Stromal cell of bone marrow (primary cell): Measurements from ENCODE around the gene TMEM222.
"Not testable (repeated sequence)": the region's sequence is repeated elsewhere in the genome, so short reads cannot be mapped to it uniquely, and the experiment has no call there.

Experiments used
- DNase-seq: peaks from one replicate; pipeline ENCODE4 v3.0.0-alpha.2; 2012; ENCODE audit warnings: low read depth

The TMEM222 gene, protein sequence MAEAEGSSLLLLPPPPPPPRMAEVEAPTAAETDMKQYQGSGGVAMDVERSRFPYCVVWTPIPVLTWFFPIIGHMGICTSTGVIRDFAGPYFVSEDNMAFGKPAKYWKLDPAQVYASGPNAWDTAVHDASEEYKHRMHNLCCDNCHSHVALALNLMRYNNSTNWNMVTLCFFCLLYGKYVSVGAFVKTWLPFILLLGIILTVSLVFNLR

DNA sequence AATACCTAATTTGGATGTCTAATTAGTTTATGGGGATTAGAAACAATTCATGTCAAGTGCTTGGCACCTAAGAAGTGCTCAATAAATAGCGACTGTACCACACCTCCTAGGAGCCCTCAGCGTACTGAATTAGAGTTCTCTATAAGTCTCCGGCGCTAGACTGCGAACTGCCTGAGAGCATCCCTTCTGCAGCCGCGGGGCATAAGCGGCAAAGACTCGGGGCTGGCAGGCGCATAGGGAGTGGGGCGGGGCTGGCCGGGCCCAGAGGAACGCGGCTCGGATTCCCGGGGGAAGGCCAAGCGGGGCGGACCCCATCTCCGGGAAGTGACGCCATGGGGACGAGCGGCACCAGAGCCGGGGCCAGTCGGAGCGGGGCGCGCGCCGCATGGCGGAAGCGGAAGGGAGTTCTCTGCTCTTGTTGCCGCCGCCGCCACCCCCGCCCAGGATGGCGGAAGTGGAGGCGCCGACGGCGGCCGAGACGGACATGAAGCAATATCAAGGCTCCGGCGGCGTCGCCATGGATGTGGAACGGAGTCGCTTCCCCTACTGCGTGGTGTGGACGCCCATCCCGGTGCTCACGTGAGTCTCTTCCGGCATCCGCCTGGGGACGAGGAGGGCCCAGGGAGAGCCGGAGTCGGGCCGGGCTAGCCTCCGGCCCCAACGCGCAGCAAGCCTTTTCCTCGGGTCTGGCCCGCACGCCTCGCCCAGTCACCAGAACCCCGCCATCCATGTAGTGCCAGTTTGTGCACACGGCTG is at the start of gene TMEM222:
TSS of gene TMEM222 (plus strand) at position 351 of the 756 bp plus-strand sequence. CDS start at position 386, 35 bp downstream.
- DNase-seq, result peak; percentile 94

DNA sequence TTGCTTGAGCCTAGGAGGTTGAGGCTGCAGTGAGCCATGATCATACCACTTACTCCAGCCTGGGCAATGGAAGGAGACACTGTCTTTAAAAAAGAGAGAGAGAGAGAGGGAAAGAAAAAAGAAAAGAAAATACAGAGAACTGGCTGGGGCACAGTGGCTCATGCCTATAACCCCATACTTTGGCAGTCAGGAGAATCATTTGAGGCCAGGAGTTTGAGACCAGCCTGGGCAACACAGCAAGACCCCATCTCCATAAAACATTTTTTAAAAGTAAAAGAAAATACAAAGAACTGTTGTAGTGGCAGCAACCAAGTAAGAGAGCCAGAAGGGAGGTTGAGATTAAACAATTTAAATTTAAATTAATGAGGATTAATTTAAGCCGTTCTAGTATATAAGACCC is 47.8 kb upstream of the TMEM222 start:
- DNase-seq, result no peak

GRCh38 chr1:27275696-27276095 is 46.3 kb upstream of the TMEM222 start:
- DNase-seq, result no peak

GRCh38 chr1:27284425-27285273 is 37.3 kb upstream of the TMEM222 start:
- peak; percentile 40 for DNase-seq

- no peak for DNase-seq
Observed at GRCh38 chr1:27285274-27285660, 36.7 kb upstream of the TMEM222 start.

GRCh38 chr1:27285821-27286220 is 36.1 kb upstream of the TMEM222 start:
- DNase-seq, result not testable (repeated sequence)

GRCh38 chr1:27289125-27289524 is 32.8 kb upstream of the TMEM222 start:
- DNase-seq, result not testable (repeated sequence)

- DNase-seq, result no peak
Observed at GRCh38 chr1:27290581-27290980, 31.4 kb upstream of the TMEM222 start.

DNA sequence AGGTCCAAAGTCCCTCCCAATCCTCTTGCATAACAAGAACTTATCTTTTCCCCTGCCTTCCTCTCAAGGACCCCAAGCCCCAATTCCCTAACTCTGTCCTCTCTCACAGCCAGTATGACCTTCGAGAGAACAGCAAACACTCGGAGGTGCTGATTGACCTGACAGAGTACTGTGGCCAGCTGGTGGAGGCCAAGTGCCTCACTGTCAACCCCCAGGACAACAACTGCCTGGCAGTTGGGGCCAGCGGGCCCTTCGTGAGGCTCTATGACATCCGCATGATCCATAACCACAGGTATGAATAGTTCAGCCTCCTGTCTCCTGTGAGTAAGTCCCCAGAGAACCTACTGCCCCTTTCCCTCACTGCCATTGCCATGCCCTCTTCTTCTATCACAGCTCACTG is 29.9 kb upstream of the TMEM222 start:
- no peak for DNase-seq

DNA sequence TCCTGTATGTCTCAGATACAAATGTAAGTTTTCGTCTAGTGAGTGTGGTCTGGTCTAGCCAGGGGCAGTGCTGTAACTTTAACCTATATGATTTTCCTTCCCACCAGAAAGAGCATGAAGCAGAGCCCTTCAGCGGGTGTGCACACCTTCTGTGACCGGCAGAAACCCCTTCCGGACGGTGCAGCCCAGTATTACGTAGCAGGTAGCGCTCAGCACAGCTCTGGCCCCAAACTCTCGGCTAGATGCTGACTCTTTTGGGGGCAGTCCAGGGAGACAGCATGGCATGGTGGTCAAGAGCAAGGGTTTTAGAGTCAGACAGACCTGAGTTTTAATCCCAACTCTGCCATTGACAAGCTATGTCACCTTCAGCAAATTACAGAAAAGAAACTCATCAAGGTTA is 28.0 kb upstream of the TMEM222 start:
- DNase-seq, result no peak

DNA sequence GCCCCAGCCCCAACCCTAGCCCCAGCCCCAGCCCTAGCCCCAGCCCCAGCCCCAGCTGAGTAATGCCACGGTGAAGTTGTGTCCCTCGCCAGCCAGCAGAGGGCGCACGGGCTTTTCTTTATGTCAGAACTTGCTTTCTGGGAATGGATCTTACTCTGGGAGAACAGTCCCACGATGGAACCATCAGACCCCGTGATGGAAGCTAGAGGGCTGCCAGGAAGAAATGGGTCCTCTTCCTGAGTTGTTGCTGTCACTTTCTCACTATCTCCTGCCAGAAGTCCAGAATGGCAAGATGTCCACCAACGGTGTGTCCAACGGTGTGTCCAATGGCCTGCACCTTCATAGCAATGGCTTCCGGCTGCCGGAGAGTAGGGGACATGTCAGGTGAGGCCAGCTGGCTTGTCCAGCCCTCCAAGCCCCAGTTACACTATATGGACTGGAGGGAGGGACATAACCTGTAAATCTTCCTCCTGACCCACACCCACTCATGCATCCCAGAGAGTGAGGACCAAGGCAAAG is 25.1 kb upstream of the TMEM222 start:
- peak; percentile 38 for DNase-seq

DNA sequence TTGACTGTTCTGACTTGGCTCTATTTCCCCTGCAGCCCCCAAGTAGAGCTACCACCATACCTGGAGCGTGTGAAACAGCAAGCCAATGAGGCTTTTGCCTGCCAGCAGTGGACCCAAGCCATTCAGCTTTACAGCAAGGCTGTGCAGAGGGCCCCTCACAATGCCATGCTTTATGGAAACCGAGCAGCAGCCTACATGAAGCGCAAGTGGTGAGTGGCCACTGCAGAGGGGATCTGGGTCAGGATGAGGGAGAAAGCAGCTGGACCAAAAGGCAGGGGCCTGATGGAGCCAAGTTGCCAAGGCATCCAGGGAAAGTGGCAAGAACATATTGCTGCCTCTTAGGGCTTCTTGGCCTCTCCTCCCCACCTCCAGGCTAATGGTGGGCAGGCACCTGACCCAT is 24.1 kb upstream of the TMEM222 start:
- DNase-seq, result no peak

DNA sequence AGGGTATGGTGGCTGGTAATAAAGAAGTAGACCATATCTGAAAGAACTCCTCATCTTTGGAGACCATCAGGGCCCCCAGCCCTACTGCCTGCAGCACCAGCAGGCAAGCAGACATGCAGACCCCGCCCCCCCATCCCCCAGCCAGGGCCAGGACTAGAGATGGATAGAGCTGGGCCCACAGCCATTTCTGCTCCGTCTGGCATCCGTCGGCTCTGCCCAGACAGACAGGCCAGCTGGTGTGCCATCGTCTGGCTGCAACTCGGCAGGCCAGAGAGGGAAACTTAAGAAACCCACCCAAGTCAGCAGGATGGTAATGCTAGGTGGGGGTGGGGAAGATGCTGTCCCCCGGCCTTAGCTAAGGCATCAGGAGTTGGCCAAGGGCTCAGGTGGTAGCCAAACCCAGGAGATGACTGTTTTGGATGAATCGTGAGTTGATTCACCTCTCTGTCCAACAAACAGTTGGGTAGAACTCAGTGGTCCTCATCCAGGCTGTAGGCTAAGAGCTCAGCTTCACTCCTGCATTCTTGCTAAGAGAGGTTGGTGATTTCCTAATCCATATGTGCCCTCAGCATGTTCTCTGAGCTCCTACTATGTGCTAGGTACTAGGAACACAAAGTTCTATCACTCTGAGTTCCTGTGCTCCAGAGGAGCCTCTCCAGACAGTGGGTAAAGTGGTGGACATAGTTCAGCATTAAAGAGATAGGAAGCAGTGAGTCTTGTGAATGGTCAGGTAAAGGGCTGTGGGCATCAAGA is 23.2 kb upstream of the TMEM222 start:
- DNase-seq, result no peak

GRCh38 chr1:27299385-27300271 is 22.3 kb upstream of the TMEM222 start:
- peak; percentile 84 for DNase-seq

DNA sequence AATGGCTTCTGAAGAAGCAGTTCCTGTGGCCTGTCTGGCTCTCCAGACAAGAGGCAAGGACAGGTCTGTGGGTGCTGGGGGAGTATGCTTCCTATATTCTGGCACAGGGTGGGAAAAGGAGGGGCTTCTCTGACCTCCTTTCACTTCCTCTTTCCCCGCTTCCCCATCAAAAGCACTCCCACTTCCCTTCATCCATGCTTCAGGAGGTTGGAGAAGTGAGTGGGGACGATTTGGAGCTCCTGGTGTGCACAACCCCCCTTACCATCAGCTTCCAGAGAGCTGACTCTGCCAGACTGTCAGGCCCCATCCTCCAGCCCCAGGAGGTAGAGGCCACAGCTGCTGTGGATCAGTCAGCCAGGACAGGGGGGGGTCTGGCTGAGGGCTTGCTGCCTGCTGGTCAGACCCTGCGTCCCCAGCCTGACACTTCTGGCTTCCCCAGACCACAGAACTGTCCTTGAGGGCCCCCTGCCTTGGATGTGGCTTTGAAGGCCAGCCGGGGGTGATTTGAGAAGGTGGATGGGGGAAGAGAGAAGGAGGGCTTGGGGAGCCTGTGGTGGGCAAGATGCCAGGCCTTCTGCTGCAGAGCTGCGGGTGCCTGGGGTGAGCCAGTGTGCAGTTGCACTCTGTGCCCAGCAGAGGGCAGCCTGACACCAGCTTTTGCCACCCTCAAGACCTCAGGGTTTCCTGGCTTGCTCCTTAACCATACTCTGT is 21.5 kb upstream of the TMEM222 start:
- DNase-seq, result peak; percentile 74

- DNase-seq, result no peak
Observed at GRCh38 chr1:27301052-27301422, 20.9 kb upstream of the TMEM222 start.

- no peak for DNase-seq
Observed at GRCh38 chr1:27301582-27302199, 20.3 kb upstream of the TMEM222 start.

DNA sequence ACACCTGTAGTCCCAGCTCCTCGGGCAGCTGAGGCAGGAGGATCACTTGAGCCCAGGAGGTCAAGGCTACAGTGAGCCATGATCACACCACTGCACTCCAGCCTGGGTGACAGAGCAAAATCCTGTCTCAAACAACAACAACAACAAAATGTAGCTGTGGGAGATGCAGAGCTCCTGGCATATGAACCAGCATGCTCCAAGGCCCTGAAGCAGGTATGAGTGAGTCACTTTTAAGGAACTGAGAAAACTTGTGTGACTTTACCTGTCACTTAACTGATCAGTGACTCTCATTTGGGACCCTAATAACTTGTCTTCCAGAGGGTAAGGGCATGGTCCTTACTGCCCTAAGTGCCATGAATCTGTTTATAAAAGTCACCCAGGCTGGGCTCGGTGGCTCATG is 19.4 kb upstream of the TMEM222 start:
- DNase-seq, result no peak

DNA sequence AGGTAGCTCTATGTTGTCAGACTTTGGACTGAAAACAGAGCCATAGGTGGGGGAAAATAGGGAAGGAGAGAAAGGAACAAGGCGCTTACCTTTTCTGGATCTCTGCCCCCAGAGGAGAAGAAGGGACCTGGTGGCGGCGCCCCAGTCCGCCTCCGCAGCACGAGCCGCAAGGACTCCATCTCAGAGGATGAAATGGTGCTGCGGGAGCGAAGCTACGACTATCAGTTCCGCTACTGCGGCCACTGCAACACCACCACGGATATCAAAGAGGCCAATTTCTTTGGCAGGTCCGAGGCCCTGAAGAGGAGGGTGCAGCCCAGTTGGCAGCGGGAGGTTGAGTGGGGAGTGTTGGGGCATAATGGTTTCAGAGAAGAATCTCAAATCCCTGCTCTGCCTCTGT is 18.5 kb upstream of the TMEM222 start:
- DNase-seq, result no peak

GRCh38 chr1:27306071-27306470 is 15.9 kb upstream of the TMEM222 start:
- no peak for DNase-seq
